NCI-H2081 treated with DMSO at 0.1 percent for 48 hours (cell line): ENCODE results near the gene IL1RAP.
"Not testable (repeated sequence)": the region's sequence is repeated elsewhere in the genome, so short reads cannot be mapped to it uniquely, and the experiment has no call there.

Experiments
- DNase-seq: peaks from one replicate; lab custom pipeline; 2025; lab: John Stamatoyannopoulos, UW

Gene IL1RAP

GRCh38 chr3:190506271-190506670 is 7.6 kb upstream of the IL1RAP start:
- DNase-seq = no peak

GRCh38 chr3:190512666-190513065 is 1.2 kb upstream of the IL1RAP start:
- no peak for DNase-seq

- DNase-seq = no peak
These were observed 698 bp downstream of the IL1RAP start for GRCh38 chr3:190514413-190515153.

GRCh38 chr3:190516416-190516815 is 2.5 kb downstream of the IL1RAP start:
- no peak for DNase-seq

GRCh38 chr3:190517687-190518086 is 3.8 kb downstream of the IL1RAP start:
- DNase-seq = no peak

GRCh38 chr3:190518531-190518930 is 4.6 kb downstream of the IL1RAP start:
- DNase-seq = not testable (repeated sequence)

GRCh38 chr3:190519886-190520285 is 6.0 kb downstream of the IL1RAP start:
- DNase-seq = no peak

- no peak for DNase-seq
These were observed 8.1 kb downstream of the IL1RAP start for GRCh38 chr3:190521998-190522397.

GRCh38 chr3:190522621-190523222 is 8.8 kb downstream of the IL1RAP start:
- no peak for DNase-seq

GRCh38 chr3:190524942-190525341 is 11.1 kb downstream of the IL1RAP start:
- DNase-seq = no peak

GRCh38 chr3:190525634-190526033 is 11.7 kb downstream of the IL1RAP start:
- no peak for DNase-seq

- DNase-seq = no peak
These were observed 13.2 kb downstream of the IL1RAP start for GRCh38 chr3:190526787-190527762.

GRCh38 chr3:190528706-190529105 is 14.8 kb downstream of the IL1RAP start:
- no peak for DNase-seq

GRCh38 chr3:190531406-190531805 is 17.5 kb downstream of the IL1RAP start:
- no peak for DNase-seq

GRCh38 chr3:190532731-190533203 is 18.9 kb downstream of the IL1RAP start:
- no peak for DNase-seq

GRCh38 chr3:190533511-190534281 is 19.8 kb downstream of the IL1RAP start:
- DNase-seq = no peak

GRCh38 chr3:190534386-190534785 is 20.5 kb downstream of the IL1RAP start:
- no peak for DNase-seq

- no peak for DNase-seq
These were observed 21.1 kb downstream of the IL1RAP start for GRCh38 chr3:190534986-190535385.

GRCh38 chr3:190537146-190537545 is 23.3 kb downstream of the IL1RAP start:
- no peak for DNase-seq

- DNase-seq = no peak
These were observed 24.4 kb downstream of the IL1RAP start for GRCh38 chr3:190538288-190538687.

GRCh38 chr3:190539526-190539925 is 25.6 kb downstream of the IL1RAP start:
- DNase-seq = no peak

- no peak for DNase-seq
These were observed 27.1 kb downstream of the IL1RAP start for GRCh38 chr3:190541008-190541407.
